ENCODE data around the gene TMEM270. TPM values are rescaled to one million over a fixed set of nuclear protein-coding genes. Genes with fewer than 3 reads are reported as not detected.
"Not testable (repeated sequence)": the region's sequence is repeated elsewhere in the genome, so short reads cannot be mapped to it uniquely, and the experiment has no call there.

Gene TMEM270
- total and polyA plus RNA-seq, 4 donors = not detected

- WGBS (ENCODE audit: insufficient coverage) = 100% methylated on average over 3 of the region's 3 CpGs
- not testable (repeated sequence) for H3K4me3 ChIP-seq (ENCODE audit: low read depth, low read length); H3K27ac ChIP-seq (ENCODE audit: low read depth, low read length); DNase-seq (ENCODE audit: low read depth in 4 of 6, low spot score in 6 of 6); H3K36me3 ChIP-seq (ENCODE audit: control insufficient read depth, insufficient read depth, low read length); H3K9me3 ChIP-seq (ENCODE audit: control insufficient read depth, insufficient read depth, low read length); H3K27me3 ChIP-seq (ENCODE audit: control insufficient read depth, insufficient read depth, low read length)
- peaks cover 29% of the 10 kb centered on the region for H3K4me1 ChIP-seq (ENCODE audit: control insufficient read depth, insufficient read depth, low read length)
Measured at GRCh38 chr7:73884867-73885422, 24.0 kb downstream of the TMEM270 start.

GRCh38 chr7:73885433-73885974 lies 24.5 kb downstream of the TMEM270 start:
- H3K36me3 ChIP-seq (ENCODE audit: control insufficient read depth, insufficient read depth, low read length) = no peaks in the 10 kb centered on the region
- peaks cover 4% of the 10 kb centered on the region for H3K27me3 ChIP-seq (ENCODE audit: control insufficient read depth, insufficient read depth, low read length)
- H3K9me3 ChIP-seq (ENCODE audit: control insufficient read depth, insufficient read depth, low read length) = no peaks in the 10 kb centered on the region
- peaks cover 29% of the 10 kb centered on the region for H3K4me1 ChIP-seq (ENCODE audit: control insufficient read depth, insufficient read depth, low read length)
- H3K4me3 ChIP-seq (ENCODE audit: low read depth, low read length) = no peak overlapping the region
- 100% methylated on average over 2 of the region's 3 CpGs for WGBS (ENCODE audit: insufficient coverage)
- DNase-seq (ENCODE audit: low read depth in 4 of 6, low spot score in 6 of 6) = no peak
- H3K27ac ChIP-seq (ENCODE audit: low read depth, low read length) = no peak overlapping the region

GRCh38 chr7:73885975-73886798 lies 25.2 kb downstream of the TMEM270 start:
- Histone ChIP-seq H3K36me3 (ENCODE audit: control insufficient read depth, insufficient read depth, low read length) (no peaks in the 10 kb centered on the region), H3K4me3 (ENCODE audit: low read depth, low read length) (no peak overlapping the region), H3K27ac (ENCODE audit: low read depth, low read length) (peak overlapping the region; percentile 83), H3K27me3 (ENCODE audit: control insufficient read depth, insufficient read depth, low read length) (peaks cover 4% of the 10 kb centered on the region), H3K4me1 (ENCODE audit: control insufficient read depth, insufficient read depth, low read length) (peaks cover 24% of the 10 kb centered on the region), H3K9me3 (ENCODE audit: control insufficient read depth, insufficient read depth, low read length) (no peaks in the 10 kb centered on the region)
- peak in 2 of 6 donors; percentile 31 to 69 for DNase-seq (ENCODE audit: low read depth in 4 of 6, low spot score in 6 of 6)
- WGBS (ENCODE audit: insufficient coverage) = 12% methylated on average over 19 of the region's 25 CpGs

GRCh38 chr7:73887762-73888161 lies 26.8 kb downstream of the TMEM270 start:
- WGBS (ENCODE audit: insufficient coverage) = 72% methylated on average over 5 of the region's 5 CpGs
- Histone ChIP-seq H3K36me3 (ENCODE audit: control insufficient read depth, insufficient read depth, low read length) (no peaks in the 10 kb centered on the region), H3K4me3 (ENCODE audit: low read depth, low read length) (no peak overlapping the region), H3K27ac (ENCODE audit: low read depth, low read length) (no peak overlapping the region), H3K4me1 (ENCODE audit: control insufficient read depth, insufficient read depth, low read length) (peaks cover 30% of the 10 kb centered on the region), H3K9me3 (ENCODE audit: control insufficient read depth, insufficient read depth, low read length) (no peaks in the 10 kb centered on the region), H3K27me3 (ENCODE audit: control insufficient read depth, insufficient read depth, low read length) (peaks cover 4% of the 10 kb centered on the region)
- DNase-seq (ENCODE audit: low read depth in 4 of 6, low spot score in 6 of 6) = no peak

- Histone ChIP-seq H3K27ac (ENCODE audit: low read depth, low read length) (no peak overlapping the region), H3K4me1 (ENCODE audit: control insufficient read depth, insufficient read depth, low read length) (peaks cover 42% of the 10 kb centered on the region), H3K4me3 (ENCODE audit: low read depth, low read length) (no peak overlapping the region), H3K9me3 (ENCODE audit: control insufficient read depth, insufficient read depth, low read length) (no peaks in the 10 kb centered on the region), H3K36me3 (ENCODE audit: control insufficient read depth, insufficient read depth, low read length) (no peaks in the 10 kb centered on the region), H3K27me3 (ENCODE audit: control insufficient read depth, insufficient read depth, low read length) (peaks cover 4% of the 10 kb centered on the region)
- WGBS (ENCODE audit: insufficient coverage) = 57% methylated on average over 2 of the region's 6 CpGs
- DNase-seq (ENCODE audit: low read depth in 4 of 6, low spot score in 6 of 6) = no peak
Measured at GRCh38 chr7:73888959-73889358, 28.0 kb downstream of the TMEM270 start.

GRCh38 chr7:73890555-73891147 lies 29.7 kb downstream of the TMEM270 start:
- peaks cover 2% of the 10 kb centered on the region for H3K36me3 ChIP-seq (ENCODE audit: control insufficient read depth, insufficient read depth, low read length)
- DNase-seq (ENCODE audit: low read depth in 4 of 6, low spot score in 6 of 6) = no peak
- H3K4me1 ChIP-seq (ENCODE audit: control insufficient read depth, insufficient read depth, low read length) = peaks cover 54% of the 10 kb centered on the region
- 87% methylated on average over 13 of the region's 16 CpGs for WGBS (ENCODE audit: insufficient coverage)
- no peak overlapping the region for H3K27ac ChIP-seq (ENCODE audit: low read depth, low read length)
- H3K9me3 ChIP-seq (ENCODE audit: control insufficient read depth, insufficient read depth, low read length) = no peaks in the 10 kb centered on the region
- H3K27me3 ChIP-seq (ENCODE audit: control insufficient read depth, insufficient read depth, low read length) = peaks cover 4% of the 10 kb centered on the region
- no peak overlapping the region for H3K4me3 ChIP-seq (ENCODE audit: low read depth, low read length)

GRCh38 chr7:73891178-73891885 lies 30.4 kb downstream of the TMEM270 start:
- Histone ChIP-seq H3K27ac (ENCODE audit: low read depth, low read length) (no peak overlapping the region), H3K27me3 (ENCODE audit: control insufficient read depth, insufficient read depth, low read length) (peaks cover 4% of the 10 kb centered on the region), H3K4me1 (ENCODE audit: control insufficient read depth, insufficient read depth, low read length) (peaks cover 51% of the 10 kb centered on the region), H3K4me3 (ENCODE audit: low read depth, low read length) (no peak overlapping the region), H3K36me3 (ENCODE audit: control insufficient read depth, insufficient read depth, low read length) (peaks cover 2% of the 10 kb centered on the region), H3K9me3 (ENCODE audit: control insufficient read depth, insufficient read depth, low read length) (no peaks in the 10 kb centered on the region)
- DNase-seq (ENCODE audit: low read depth in 4 of 6, low spot score in 6 of 6) = no peak
- WGBS (ENCODE audit: insufficient coverage) = 77% methylated on average over 16 of the region's 16 CpGs

- H3K27ac ChIP-seq (ENCODE audit: low read depth, low read length) = no peak overlapping the region
- H3K4me3 ChIP-seq (ENCODE audit: low read depth, low read length) = no peak overlapping the region
- WGBS (ENCODE audit: insufficient coverage) = 63% methylated on average over 10 of the region's 11 CpGs
- H3K4me1 ChIP-seq (ENCODE audit: control insufficient read depth, insufficient read depth, low read length) = peaks cover 41% of the 10 kb centered on the region
- peaks cover 2% of the 10 kb centered on the region for H3K36me3 ChIP-seq (ENCODE audit: control insufficient read depth, insufficient read depth, low read length)
- no peaks in the 10 kb centered on the region for H3K9me3 ChIP-seq (ENCODE audit: control insufficient read depth, insufficient read depth, low read length)
- peaks cover under 1% of the 10 kb centered on the region for H3K27me3 ChIP-seq (ENCODE audit: control insufficient read depth, insufficient read depth, low read length)
- DNase-seq (ENCODE audit: low read depth in 4 of 6, low spot score in 6 of 6) = peak in 2 of 6 donors; percentile 22 to 58
Measured at GRCh38 chr7:73892003-73892999, 31.3 kb downstream of the TMEM270 start.

Data from spinal cord (tissue), 10 donors.